SK-N-SH treated with all-trans-retinoic acid at 6 μM for 48 hours (cell line): Measurements from ENCODE around the gene SFMBT2.

Experiments
- ATAC-seq: fragments of 200-7000 bp; cut with Tn5 transposase; 3 replicates; pipeline ENCODE4 v1.9.1; 2020; ENCODE audit warnings: mild to moderate bottlenecking, moderate library complexity
- ARNTL ChIP-seq: fragments of 450-650 bp; formaldehyde crosslinking; IDR thresholded peaks from 2 replicates; pipeline ENCODE4 v1.5.0; 2020; ENCODE audit warnings: low read depth, mild to moderate bottlenecking, moderate library complexity, borderline replicate concordance
- BACH2 ChIP-seq: fragments of 250-450 bp; sonication (Bioruptor Pico); IDR thresholded peaks from 2 replicates; pipeline ENCODE4 v1.9.0; 2021; ENCODE audit warnings: mild to moderate bottlenecking, borderline replicate concordance
- CSDC2 ChIP-seq: fragments of 250-450 bp; sonication (Bioruptor Pico); IDR thresholded peaks from 2 replicates; pipeline ENCODE4 v1.5.0; 2020; ENCODE audit warnings: mild to moderate bottlenecking, moderate library complexity
- CSRNP3 ChIP-seq: fragments of 250-450 bp; sonication (Bioruptor Pico); IDR thresholded peaks from 2 replicates; pipeline ENCODE4 v1.5.1; 2021; ENCODE audit warnings: mild to moderate bottlenecking, moderate library complexity
- ESRRG ChIP-seq: fragments of 250-450 bp; sonication (Bioruptor Pico); IDR thresholded peaks from 2 replicates; pipeline ENCODE4 v1.6.1; 2021; ENCODE audit warnings: mild to moderate bottlenecking
- GLIS3 ChIP-seq: fragments of 250-450 bp; sonication (Bioruptor Pico); IDR thresholded peaks from 2 replicates; pipeline ENCODE4 v1.5.0; 2020; ENCODE audit warnings: mild to moderate bottlenecking, moderate library complexity
- ISL1 ChIP-seq: fragments of 250-450 bp; sonication (Bioruptor Pico); IDR thresholded peaks from 2 replicates; pipeline ENCODE4 v2.1.2; 2022; ENCODE audit warnings: mild to moderate bottlenecking, moderate library complexity
- OSR1 ChIP-seq: fragments of 250-450 bp; sonication (Bioruptor Pico); IDR thresholded peaks from 2 replicates; pipeline ENCODE4 v1.8.0; 2022; ENCODE audit warnings: moderate library complexity, mild to moderate bottlenecking, inconsistent platforms
- PATZ1 ChIP-seq: fragments of 250-450 bp; sonication (Bioruptor Pico); IDR thresholded peaks from 2 replicates; pipeline ENCODE4 v1.8.0; 2020; ENCODE audit warnings: mild to moderate bottlenecking, moderate library complexity, borderline replicate concordance
- POU6F1 ChIP-seq: fragments of 250-450 bp; sonication (Bioruptor Pico); IDR thresholded peaks from 2 replicates; pipeline ENCODE4 v1.8.0; 2021; ENCODE audit warnings: low read depth, mild to moderate bottlenecking, moderate library complexity, borderline replicate concordance
- PPARA ChIP-seq: fragments of 250-450 bp; sonication (Bioruptor Pico); IDR thresholded peaks from 2 replicates; pipeline ENCODE4 v1.5.0; 2020; ENCODE audit warnings: mild to moderate bottlenecking, borderline replicate concordance
- RARB ChIP-seq: fragments of 250-450 bp; sonication (Bioruptor Pico); IDR thresholded peaks from 2 replicates; pipeline ENCODE4 v1.8.0; 2021; ENCODE audit warnings: mild to moderate bottlenecking, moderate library complexity
- SNAI2 ChIP-seq: fragments of 250-450 bp; sonication (Bioruptor Pico); IDR thresholded peaks from 2 replicates; pipeline ENCODE4 v1.5.0; 2020; ENCODE audit warnings: mild to moderate bottlenecking, moderate library complexity
- TCF4 ChIP-seq: fragments of 250-450 bp; sonication (Bioruptor Pico); IDR thresholded peaks from 2 replicates; pipeline ENCODE4 v1.8.0; 2021; ENCODE audit warnings: mild to moderate bottlenecking, moderate library complexity, borderline replicate concordance
- TOX ChIP-seq: fragments of 250-450 bp; sonication (Bioruptor Pico); IDR thresholded peaks from 2 replicates; pipeline ENCODE4 v1.8.0; 2021; ENCODE audit warnings: mild to moderate bottlenecking, moderate library complexity, borderline replicate concordance
- TSHZ2 ChIP-seq: fragments of 250-450 bp; sonication (Bioruptor Pico); IDR thresholded peaks from 2 replicates; pipeline ENCODE4 v1.5.0; 2020; ENCODE audit warnings: mild to moderate bottlenecking, moderate library complexity
- ZC3H10 ChIP-seq: fragments of 250-450 bp; sonication (Bioruptor Pico); IDR thresholded peaks from 2 replicates; pipeline ENCODE4 v1.5.1; 2021; ENCODE audit warnings: mild to moderate bottlenecking, moderate library complexity
- ZFP3 ChIP-seq: fragments of 250-450 bp; sonication (Bioruptor Pico); IDR thresholded peaks from 2 replicates; pipeline ENCODE4 v1.5.0; 2020; ENCODE audit warnings: mild to moderate bottlenecking, moderate library complexity
- ZFP30 ChIP-seq: fragments of 450-650 bp; formaldehyde crosslinking; IDR thresholded peaks from 2 replicates; pipeline ENCODE4 v1.5.0; 2022; ENCODE audit warnings: mild to moderate bottlenecking, moderate library complexity
- ZNF565 ChIP-seq: fragments of 450-650 bp; formaldehyde crosslinking; conservative IDR thresholded peaks from 2 replicates; pipeline ENCODE4 v1.5.0; 2020; ENCODE audit warnings: low read depth, mild to moderate bottlenecking, moderate library complexity
- ZNF8 ChIP-seq: fragments of 450-650 bp; formaldehyde crosslinking; IDR thresholded peaks from 2 replicates; pipeline ENCODE4 v1.5.0; 2020; ENCODE audit warnings: mild to moderate bottlenecking, moderate library complexity

Gene SFMBT2

GRCh38 chr10:7281429-7281828 is 129.4 kb downstream of the SFMBT2 start:
- no peak for ATAC-seq
- TF ChIP-seq ISL1 (CRISPR knock-in tag) (no peak), ZFP30 (CRISPR knock-in tag) (no peak), ZFP3 (CRISPR knock-in tag) (no peak), PATZ1 (CRISPR knock-in tag) (no peak), TOX (CRISPR knock-in tag) (no peak), POU6F1 (no peak), TSHZ2 (no peak), PPARA (no peak), ARNTL (no peak), ZNF565 (CRISPR knock-in tag) (no peak), ZNF8 (CRISPR knock-in tag) (no peak), CSRNP3 (no peak), TCF4 (CRISPR knock-in tag) (no peak), ZC3H10 (CRISPR knock-in tag) (no peak), BACH2 (CRISPR knock-in tag) (no peak), OSR1 (CRISPR knock-in tag) (no peak), SNAI2 (CRISPR knock-in tag) (no peak), CSDC2 (CRISPR knock-in tag) (no peak), ESRRG (CRISPR knock-in tag) (no peak)

- no peak for TF ChIP-seq RARB (CRISPR knock-in tag)
- no peak for TF ChIP-seq ARNTL
- no peak for TF ChIP-seq ZC3H10 (CRISPR knock-in tag)
- no peak for TF ChIP-seq CSDC2 (CRISPR knock-in tag)
- no peak for TF ChIP-seq OSR1 (CRISPR knock-in tag)
- TF ChIP-seq CSRNP3: no peak
- TF ChIP-seq PPARA: no peak
- TF ChIP-seq ZFP30 (CRISPR knock-in tag): no peak
- no peak for TF ChIP-seq GLIS3 (CRISPR knock-in tag)
- TF ChIP-seq POU6F1: no peak
- TF ChIP-seq ISL1 (CRISPR knock-in tag): no peak
- TF ChIP-seq, all 23 proteins: peak for 0
- ATAC-seq: no peak
These were observed 131.5 kb downstream of the SFMBT2 start for GRCh38 chr10:7279303-7279702.
